Keratinocyte (primary cell): Measurements from ENCODE around the gene PLB1.

Experiments
- EZH2 ChIP-seq: IDR thresholded peaks from one replicate; pipeline ENCODE4 v1.6.1; 2012; ENCODE audit warnings: inconsistent platforms, mild to moderate bottlenecking, low read length, moderate library complexity
- TF ChIP-seq, protein P1 (sequence below), 3 experiments: IDR thresholded peaks in 1 of 3; conservative IDR thresholded peaks in 1 of 3; optimal IDR thresholded peaks in 1 of 3; 2 replicates in 2 of 3; 3 replicates in 1 of 3; pipeline versions ENCODE3 to v1.5.1; 2011; ENCODE audit warnings: low read length in 3 of 3, mild to moderate bottlenecking in 3 of 3, moderate library complexity in 2 of 3, control low read depth in 1 of 3, inconsistent platforms in 1 of 3; ENCODE audit not compliant: insufficient read depth in 2 of 3; ENCODE audit errors: extremely low read depth in 1 of 3

DNA sequence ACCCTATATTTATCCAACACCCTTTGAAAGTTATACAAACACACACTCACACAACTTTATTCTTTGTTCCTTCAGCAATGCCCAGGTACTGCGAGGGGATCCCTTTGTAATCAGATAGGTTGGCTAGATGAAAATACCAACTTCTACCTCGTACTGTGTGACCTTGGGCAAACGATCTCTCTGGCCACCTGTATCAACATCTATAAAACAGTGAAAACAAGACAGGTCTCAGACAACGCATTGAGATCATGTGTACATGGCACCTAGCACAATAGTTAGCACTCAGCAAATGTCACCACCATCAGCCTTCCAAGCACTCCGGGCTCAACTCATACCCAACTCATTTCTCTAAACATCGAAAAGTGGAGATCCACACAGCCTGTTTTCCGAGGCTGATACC is 137.3 kb downstream of the PLB1 start:
- TF ChIP-seq, protein P1, sequence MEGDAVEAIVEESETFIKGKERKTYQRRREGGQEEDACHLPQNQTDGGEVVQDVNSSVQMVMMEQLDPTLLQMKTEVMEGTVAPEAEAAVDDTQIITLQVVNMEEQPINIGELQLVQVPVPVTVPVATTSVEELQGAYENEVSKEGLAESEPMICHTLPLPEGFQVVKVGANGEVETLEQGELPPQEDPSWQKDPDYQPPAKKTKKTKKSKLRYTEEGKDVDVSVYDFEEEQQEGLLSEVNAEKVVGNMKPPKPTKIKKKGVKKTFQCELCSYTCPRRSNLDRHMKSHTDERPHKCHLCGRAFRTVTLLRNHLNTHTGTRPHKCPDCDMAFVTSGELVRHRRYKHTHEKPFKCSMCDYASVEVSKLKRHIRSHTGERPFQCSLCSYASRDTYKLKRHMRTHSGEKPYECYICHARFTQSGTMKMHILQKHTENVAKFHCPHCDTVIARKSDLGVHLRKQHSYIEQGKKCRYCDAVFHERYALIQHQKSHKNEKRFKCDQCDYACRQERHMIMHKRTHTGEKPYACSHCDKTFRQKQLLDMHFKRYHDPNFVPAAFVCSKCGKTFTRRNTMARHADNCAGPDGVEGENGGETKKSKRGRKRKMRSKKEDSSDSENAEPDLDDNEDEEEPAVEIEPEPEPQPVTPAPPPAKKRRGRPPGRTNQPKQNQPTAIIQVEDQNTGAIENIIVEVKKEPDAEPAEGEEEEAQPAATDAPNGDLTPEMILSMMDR (optimal IDR thresholded peaks at IDR 0.05 in 1 of 3, IDR thresholded peaks at IDR 0.05 in 1 of 3, conservative IDR thresholded peaks at IDR 0.05 in 1 of 3; ENCODE audit: extremely low read depth in 1 of 3, insufficient read depth in 2 of 3, low read length in 3 of 3), result no peak
- no peak for TF ChIP-seq EZH2
